Pulmonary artery endothelial cell (primary cell): ENCODE measurements around the gene UBQLN1. TPM values are rescaled to one million over a fixed set of nuclear protein-coding genes. Genes with fewer than 3 reads are reported as not detected.
"Not testable (repeated sequence)": the region's sequence is repeated elsewhere in the genome, so short reads cannot be mapped to it uniquely, and the experiment has no call there.

Source experiments
- DNase-seq: peaks from one replicate; pipeline ENCODE4 v3.0.0-alpha.2; 2011; ENCODE audit warnings: low read depth, low spot score
- total RNA-seq: library from RNA; depleted of rRNA; stranded (reverse); fragments of >200 nt; gene quantifications from 2 replicates; pipeline ENCODE4 v1.2.3, GENCODE V29; 2014

UBQLN1 gene
- total RNA-seq, 1 donor from 2014 or later, result 140 TPM

GRCh38 chr9:83633676-83634075 is 74.1 kb downstream of the UBQLN1 start:
- no peak for DNase-seq

DNA sequence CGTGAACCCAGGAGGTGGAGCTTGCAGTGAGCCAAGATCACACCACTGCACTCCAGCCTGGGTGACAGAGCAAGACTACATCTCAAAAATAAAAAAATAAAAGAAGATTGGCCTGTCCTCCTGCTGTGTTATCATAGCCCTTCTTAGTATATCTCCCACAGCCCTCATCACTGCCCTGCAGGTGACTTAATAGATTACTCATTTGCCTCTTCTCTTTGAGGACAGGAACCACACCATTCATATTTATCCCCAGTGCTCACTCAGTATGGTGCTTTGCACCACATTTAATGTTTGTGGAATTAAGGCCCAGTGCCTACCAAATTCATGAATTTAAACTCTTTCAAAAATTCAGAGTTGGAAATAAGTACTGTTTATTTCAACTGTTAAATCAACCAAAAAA is 74.5 kb downstream of the UBQLN1 start:
- no peak for DNase-seq

DNA sequence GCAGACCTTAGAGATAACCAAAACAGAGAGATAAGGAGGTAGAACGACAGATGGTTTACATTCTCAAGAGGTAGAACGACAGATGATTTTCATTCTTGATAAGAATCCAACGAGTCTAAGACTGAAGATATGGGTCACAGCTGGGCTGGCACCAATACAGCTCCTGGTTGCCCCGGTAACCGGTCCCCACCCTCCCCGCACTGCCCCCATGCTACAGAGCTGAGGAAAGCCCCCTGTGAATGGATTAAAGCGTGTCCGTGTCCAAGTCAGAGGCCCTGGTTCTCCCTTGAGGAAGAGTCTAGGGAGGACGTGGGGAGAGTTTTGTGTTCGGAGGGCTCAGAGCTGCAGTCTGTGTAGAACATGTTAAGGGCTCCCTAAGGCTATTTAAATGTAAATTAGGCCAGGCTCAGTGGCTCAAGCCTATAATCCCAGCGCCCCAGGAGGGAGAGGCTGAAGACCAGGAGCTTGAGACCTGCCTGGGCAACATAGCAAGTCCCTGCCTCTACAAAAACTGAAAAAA is 76.8 kb downstream of the UBQLN1 start:
- DNase-seq, result no peak

DNA sequence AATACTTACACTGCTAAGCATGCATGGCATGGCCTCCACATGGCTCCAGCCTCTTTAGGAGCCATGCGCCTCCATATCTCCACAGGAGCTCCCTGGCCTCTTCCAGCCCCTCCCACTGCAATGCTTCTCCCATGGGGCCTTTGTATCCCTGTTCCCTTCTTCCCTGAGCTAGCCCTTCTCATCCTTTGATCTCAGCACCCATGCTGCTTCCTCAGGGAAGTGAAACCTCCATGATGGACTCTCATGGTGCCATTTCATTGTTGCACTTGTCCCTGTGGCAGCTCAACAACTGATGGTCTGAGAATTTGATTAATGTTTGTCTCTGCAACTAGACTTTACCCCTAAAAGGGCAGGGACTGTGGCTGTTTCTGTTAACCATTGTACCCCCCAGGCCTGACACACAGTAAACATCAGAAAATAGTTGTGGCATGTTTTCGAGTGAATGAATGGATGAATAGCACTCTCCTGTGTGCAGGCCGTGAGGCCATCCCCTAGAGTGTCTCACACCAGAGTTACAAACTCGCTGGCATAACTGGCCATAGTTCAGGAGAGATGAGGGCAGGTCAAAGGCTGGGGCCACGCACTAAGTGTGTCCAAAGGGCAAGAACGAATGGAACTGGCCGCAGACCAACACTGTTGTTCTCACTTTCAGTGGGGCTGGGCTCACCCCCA is 78.2 kb downstream of the UBQLN1 start:
- DNase-seq, result no peak

DNA sequence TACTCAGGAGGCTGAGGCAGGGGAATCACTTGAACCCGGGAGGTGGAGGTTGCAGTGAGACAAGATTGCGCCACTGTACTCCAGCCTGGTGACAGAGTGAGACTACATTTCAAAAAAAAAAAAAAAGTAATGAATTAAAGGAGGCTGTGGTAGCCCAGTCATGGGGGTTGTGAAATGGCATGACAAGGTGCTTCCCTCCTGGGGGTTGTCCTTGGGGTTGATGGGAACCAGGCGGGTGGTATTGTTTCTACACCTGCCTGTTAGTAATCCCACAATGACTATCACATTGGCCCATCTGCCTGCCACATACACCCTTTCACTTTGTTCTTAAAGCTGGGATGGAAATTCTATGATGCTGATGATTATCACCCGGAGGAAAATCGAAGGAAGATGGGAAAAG is 79.2 kb downstream of the UBQLN1 start:
- no peak for DNase-seq

- DNase-seq, result no peak
Observed at GRCh38 chr9:83625178-83625577, 82.6 kb downstream of the UBQLN1 start.

- DNase-seq, result no peak
Observed at GRCh38 chr9:83623679-83624076, 84.1 kb downstream of the UBQLN1 start.

DNA sequence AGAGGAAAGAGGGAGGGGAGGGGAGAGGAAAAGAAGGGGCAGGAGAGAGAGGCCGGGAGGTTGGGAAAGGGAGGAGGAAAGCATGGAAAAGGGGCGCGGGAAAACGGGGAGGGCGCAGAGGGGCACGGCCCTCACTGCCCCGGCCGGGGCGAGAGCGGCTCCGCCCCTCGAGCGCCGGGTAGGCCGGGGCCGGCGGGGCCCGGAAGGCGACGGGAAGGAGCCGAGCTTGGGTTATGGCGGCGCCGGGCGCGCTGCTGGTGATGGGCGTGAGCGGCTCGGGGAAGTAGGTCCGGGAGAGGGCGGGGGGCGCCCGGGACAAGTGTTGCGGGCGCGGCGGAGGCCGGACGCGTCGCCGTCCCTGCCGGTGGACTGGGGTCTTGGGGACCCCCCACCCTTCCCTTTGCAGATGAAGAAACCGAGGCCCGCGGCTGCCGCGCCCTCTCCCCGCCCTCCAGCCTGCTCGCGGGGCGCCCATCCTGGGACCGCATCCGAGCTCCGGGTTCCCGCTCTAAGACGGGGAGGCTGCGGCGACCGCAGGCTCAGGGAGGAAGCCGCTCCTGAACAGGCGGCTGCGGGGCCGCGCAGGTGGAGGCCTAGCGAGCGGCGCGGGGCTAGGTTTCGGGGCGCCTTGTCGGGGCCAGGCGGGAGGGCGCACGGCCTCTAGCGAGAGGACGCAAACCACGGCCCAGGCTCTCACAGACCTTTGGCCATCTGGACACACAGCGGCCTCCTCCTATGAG is 84.6 kb downstream of the UBQLN1 start, which contains the start of gene IDNK:
Gene IDNK (plus strand): TSS at position 205 of the 740 bp plus-strand sequence. CDS start 29 bp downstream, at position 234.
- DNase-seq, result no peak

GRCh38 chr9:83622433-83622938 is 85.3 kb downstream of the UBQLN1 start:
- no peak for DNase-seq

GRCh38 chr9:83620841-83621636 is 86.7 kb downstream of the UBQLN1 start:
- no peak for DNase-seq

DNA sequence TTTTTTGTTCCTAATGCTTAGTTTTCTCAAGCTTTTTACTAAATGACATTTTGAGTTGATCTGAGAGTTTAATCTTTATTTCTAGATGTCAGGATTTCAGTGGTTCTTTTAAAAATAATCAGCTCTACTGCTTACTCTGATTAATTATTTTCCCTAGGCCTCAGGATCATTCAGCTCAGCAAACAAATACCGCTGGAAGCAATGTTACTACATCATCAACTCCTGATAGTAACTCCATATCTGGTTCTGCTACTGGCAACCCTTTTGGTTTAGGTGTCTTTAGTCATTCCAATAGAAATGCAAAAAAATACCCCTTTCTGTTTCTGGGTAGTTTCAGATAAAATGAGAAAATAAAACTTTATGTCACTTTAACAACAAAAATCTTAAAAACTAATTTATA is 90.5 kb downstream of the UBQLN1 start:
- DNase-seq, result no peak

- not testable (repeated sequence) for DNase-seq
Observed at GRCh38 chr9:83613298-83613697, 94.5 kb downstream of the UBQLN1 start.

Other genes with a start within 250 kb of the UBQLN1 start
- gene FRMD3, start 169.6 kb downstream of the UBQLN1 start, total RNA-seq, result 11.5 and 17.2 TPM in 2 replicates
- 5.3 and 6.6 TPM in 2 replicates for gene IDNK, start 84.8 kb downstream of the UBQLN1 start, total RNA-seq
- gene GKAP1, start 109.8 kb upstream of the UBQLN1 start, total RNA-seq, result 0.79 and 2.7 TPM in 2 replicates
- gene KIF27, start 213.5 kb upstream of the UBQLN1 start, total RNA-seq, result 2.3 and 2.7 TPM in 2 replicates